Inflammatory macrophage treated with lipopolysaccharide for 1 hour (primary cell): ENCODE measurements around the gene SLC25A33.
A peak's percentile ranks its signal among the peaks of the same experiment; 100 is the strongest.

Experiments used
- DNase-seq, 2 donors: peaks; one replicate each; pipeline ENCODE4 v3.0.0-alpha.2; 2020 to 2022

SLC25A33 gene

DNA sequence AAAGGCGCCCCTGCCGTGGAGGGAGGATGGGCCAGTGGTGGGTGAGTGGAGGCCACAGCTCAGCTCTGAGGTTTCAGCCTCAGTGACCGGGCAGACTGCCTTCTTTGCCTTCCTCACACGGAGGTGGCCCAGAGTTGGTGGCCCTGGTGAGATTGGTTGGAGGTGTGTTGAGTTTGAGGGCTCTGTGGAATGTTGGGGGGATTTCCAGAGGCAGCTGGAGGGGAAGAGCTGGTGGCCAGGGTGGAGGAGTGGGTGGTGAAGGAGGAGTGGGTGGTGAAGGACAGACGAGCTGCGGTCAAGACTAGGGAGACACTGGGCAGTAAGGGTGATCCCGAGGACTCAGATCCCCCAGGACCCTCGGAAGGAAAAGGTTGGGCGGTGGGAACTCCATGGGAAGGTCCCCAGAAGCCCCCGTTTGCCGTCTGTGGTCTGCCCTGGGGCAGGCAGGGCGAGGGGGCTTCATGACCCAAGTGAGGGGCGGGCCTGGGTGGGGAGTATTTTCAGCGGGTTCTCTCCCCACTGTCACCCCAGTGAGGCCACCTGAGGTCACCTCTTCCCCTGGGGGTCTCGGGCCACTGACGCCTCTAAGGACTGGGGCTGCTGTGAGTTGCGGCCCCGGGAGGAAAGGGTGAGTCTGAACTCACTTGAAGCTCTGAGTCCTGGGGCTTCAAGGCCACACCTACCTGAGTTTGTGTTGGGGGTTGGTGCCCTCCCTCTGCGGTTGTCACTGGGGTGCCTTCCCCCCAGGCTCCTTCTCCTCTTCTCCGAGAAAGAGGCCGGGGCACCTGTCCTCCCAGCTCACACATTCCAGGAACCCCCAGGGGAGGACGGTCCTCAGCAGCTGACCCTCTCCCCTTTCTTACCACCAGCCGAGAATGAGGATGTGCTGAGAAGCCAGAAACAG lies 89.5 kb downstream of the SLC25A33 start:
- peak; percentile 55 to 68 for DNase-seq

DNA sequence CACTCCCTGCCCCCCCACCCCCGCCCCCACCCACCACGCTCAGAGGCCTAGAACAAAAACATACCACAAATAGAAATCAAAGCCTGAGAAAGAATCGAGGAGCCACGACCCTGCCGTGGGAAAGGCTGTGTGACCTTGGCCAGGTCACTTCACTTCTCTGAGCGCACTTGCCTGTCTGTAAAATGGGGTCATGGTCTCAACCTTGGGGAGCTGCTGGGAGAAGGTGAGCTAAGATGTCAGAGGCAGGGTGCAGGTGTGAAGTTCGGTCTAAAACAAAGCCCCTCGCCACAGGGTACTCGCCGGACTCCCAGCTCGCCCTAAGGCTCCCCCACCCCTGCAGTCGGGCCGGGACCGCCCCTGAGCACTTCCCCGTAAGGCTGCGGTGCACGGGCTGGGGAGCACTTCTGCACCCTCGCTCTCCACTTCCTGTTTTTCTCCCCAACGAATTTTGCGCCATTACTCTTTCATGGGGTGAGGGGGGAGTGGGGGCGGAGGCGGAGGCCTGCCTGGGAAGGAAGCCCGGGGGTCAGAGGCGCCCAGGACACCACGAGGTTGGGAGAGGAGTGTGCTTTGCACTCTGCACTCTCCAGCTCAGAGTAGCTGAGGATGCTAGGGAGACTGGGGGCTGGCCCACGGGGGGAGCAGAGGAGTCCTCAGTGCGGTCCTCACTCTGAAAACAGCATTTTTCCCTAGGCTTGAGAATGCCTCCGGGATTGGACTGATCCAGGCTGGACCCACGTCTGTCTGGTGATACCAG lies 90.4 kb downstream of the SLC25A33 start:
- DNase-seq, result peak; percentile 80 to 83

DNA sequence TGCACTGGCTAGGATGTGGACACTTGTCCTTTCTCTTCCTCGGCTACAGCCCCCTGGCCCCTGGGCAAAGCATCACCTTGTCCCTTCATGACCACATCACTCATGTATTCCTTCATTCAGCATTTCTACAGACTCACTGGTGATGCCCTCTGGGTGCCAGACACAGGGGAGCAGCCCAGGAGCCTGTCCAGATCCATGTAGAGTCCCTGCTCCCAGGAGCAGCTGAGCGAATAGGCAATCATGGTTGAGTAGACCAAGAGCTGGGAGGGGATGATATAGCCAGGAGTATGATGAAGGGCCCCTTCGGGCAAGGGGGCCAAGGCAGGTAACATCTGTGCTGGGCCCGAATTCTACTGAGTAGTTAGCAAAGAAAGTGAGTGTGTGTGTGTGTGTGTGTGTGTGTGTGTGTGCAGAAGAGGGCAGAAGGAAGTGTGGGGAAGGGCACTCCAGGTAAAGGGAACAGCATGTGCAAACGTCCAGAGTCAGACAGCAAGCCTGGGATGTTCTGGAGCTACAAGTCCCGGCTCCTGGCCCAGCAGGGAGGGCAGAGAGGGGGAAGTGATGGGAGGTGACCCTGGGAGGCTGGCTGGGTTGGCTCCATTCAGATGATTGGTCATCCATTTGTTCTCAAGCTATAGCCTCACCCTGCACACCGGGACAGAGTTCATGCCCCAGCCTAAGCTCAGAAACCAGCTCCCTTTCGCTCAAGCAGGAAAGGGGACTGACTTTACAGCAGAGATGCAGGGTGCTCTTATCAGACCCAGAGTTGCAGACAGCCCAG lies 91.3 kb downstream of the SLC25A33 start:
- no peak for DNase-seq

DNA sequence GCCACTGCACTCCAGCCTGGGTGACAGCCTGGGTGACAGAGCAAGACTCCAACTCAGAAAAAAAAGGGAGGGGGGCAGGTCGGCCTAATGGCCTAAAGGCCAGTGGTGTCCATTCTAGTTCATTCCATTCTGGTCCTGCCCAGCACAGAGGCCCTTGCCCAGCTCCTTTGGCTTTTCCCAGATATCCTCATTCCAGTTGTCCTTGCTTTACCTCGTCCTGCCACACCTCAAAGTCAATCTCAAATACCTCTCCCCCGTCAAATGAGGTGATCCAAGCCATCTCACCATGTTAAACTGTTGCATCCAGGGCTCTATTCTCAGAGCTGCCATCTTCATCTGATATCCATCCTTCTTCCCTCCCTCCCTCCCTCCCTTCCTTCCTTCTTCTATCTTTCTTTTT lies 92.3 kb downstream of the SLC25A33 start:
- no peak for DNase-seq

DNA sequence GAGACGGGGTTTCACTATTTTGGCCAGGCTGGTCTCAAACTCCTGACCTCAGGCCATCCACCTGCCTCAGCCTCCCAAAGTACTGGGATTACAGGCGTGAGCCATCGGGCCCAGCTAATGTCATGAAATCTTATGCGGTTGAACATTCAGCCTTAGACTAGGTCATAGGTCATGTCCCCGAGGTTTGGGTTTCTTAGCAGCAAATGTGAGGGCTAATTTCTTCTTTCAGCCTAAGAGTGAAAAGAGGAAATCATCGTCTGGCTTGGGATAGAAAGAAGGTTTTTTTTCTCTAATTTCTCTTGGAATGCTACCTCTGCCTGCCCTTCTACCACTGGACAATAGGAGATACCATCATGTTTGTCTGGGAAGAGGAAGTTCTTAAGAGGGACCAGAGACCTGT lies 94.2 kb downstream of the SLC25A33 start:
- peak in 1 of 2 donors; percentile 45 for DNase-seq

DNA sequence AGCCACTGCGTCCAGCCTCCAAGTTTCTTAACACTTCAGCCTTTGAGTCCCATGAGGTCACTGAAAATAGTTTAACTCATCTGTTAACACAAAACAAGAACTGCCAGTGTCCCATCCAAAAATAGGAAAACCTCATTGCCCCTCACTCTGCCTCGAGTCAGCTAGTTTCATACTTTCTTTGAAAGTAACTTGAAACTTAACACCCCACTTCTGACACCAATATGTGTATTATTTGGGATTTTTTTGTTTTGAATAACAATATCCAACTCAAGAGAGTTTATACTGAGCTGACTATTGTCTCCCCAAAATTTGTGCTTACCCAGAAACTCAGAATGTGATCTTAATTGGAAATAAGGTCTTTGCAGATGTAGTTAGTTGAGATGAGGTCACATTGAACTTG lies 95.3 kb downstream of the SLC25A33 start:
- DNase-seq, result no peak
